Skeletal muscle cell (primary cell): ENCODE data around the gene P2RX2.

Experiments
- DNase-seq: peaks from one replicate; pipeline ENCODE4 v3.0.0-alpha.2; 2010; ENCODE audit warnings: low read depth
- H3K4me3 ChIP-seq: 2 replicates; pipeline ENCODE4 v1.5.1; 2011; ENCODE audit warnings: low read depth, mild to moderate bottlenecking, control low read depth, low read length, moderate library complexity

The P2RX2 gene

DNA sequence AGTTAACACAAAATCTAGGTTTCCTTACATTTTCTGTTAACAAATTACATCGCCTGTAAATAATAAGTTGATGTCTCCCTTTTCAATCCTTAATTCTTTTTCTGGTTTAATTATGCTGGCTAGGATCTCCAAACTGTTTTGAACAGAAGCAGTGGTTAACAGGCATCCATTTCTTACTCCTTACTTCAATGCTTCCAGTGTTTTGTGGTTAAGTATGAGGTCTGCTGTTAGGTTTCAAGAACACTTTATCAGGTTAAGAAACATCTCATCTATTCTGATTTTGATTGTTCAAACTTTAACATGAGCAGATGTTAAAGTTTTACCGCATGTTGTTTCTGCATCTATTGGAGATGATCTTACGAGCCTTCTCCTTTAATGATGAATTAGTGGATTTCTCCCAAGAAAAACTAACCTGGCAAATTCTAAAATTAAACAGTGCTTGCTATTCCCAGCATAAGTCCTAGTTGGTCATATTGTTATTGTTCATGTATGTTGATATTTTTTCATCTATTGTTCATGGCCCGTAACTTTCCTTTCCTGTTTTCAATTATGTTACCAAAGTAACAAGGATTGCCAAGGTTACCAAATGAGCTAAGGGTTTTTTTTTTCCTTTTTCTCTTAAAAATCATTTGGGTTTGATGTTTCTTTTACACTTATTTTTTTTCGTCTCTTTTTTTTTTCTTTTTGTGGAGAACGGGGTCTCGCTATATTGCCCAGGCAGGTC lies 35.2 kb downstream of the P2RX2 start:
- DNase-seq, result no peak
- no peak overlapping the region for H3K4me3 ChIP-seq

DNA sequence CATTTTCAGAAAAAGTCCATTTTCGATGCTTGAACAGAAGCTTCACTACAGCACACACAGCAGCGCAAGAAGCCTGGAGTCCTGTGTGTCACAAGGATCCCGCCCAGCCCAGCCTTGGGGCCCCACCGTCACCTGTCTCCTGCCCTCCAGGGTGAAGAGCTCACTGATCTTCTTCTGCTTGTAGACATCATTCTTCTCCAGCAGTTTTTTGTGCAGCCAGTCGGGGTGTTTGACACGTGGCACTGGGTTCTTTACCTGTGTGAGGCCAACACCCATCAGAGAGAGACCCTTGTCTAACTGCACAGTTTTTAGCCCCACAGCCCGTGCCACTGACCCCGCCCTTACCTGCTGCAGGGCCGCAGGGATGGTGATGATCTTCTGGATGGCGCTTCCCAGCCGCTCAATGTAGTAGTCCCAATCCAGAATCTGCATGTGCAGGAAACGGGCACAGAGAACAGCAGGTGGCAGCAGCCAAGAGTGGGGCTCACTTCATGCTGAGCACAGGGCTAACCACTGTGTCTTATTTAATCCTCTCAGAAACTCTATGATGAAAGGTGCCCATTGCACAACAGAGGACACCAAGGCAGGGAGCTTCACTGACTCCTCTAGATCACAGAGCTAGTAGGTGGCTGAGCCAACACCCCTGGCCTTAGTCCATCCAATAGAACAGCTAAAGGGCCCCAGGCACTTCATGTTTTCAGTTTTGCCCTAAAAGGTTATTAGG lies 38.6 kb downstream of the P2RX2 start:
- no peak for DNase-seq
- H3K4me3 ChIP-seq, result no peak overlapping the region

DNA sequence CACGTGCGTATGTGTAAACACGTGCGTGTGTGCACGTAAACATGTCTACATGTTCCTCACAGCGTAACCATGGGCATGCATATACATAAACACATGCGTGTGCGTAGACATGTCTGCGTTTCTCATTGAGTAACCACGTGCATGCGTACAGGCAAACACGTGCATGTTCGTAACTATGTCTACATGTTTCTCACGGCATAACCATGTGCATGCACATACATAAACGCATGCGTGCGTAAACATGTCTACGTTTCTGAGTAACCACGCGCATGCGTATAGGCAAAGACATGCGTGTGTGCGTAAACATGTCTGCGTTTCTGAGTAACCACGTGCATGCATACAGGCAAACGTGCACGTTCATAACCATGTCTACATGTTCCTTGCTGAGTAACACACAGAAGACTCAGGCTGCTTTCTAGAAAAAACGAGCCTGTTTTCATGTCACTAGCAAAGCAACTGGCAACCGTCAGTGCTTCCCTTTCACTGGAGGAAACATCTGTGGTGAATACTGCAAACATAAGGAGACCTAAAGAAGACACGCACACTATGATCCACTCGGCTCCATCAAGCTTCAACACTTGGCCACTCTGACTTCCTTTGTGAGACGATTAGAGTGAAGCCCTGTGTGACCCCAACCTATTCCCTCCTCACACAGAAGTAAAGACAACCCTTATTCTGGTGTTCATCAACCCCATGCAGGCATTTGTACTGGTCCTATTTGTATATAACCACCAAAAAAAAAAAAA lies 39.7 kb downstream of the P2RX2 start:
- H3K4me3 ChIP-seq, result no peak overlapping the region
- DNase-seq, result no peak

DNA sequence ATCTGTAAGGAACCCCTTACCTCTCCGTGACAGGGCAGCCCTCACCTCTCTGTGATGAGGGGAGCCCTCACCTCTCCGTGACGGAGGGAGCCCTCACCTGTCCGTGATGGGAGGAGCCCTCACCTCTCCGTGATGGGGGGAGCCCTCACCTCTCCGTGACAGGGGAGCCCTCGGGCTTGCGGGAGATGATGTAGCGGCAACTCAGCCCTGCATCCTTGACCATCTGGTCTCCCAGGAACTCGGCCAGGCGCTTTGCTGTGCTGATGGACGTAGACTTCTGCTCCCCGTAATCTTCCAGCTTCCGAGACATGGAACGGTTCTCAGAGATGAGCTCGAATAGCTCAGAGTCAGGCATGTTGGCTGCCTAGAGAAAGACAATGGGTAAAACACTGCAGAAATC lies 40.6 kb downstream of the P2RX2 start:
- no peak for DNase-seq
- H3K4me3 ChIP-seq, result no peak overlapping the region

DNA sequence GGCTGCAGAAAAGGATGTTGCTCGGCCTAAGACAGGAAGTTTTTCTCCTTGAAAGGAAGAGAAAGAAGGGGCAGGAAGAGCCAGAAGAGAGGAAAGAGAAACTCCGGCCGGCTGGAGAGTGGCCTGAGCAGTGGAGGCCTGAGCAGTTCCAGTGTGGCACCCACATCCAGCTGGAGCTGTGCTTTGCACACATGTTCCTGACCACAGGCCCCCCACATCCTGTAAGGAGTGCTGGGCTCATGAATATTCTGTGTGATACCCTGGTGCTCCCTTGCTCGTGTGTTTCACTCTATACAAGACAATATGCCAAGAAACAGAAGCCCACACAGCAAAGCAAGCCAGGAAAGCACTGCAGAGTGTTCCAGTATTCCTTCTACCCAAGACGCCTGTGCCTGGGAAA lies 41.5 kb downstream of the P2RX2 start:
- no peak for DNase-seq

DNA sequence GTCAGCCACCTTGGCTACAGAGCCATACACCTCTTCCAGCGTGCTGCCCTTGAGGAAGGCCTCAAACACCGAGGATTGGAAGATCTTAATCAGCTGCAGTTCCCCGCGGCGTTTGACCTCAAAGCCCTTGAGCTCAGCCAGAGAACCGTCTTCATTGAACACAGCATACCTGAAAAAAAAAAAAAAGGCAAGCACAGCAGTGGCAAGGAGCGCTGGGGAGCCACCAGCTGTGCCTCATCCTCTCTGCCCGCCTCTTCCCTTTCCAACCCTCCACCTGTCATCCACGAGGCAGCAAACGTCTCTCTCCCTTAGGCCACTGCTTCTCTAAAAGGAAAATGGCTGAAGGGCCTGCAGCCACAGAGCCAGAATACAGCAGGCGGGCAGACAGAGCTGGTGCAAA lies 42.4 kb downstream of the P2RX2 start:
- H3K4me3 ChIP-seq, result no peak overlapping the region
- no peak for DNase-seq

More for the DNA sequence above, 41.5 kb downstream of the P2RX2 start:
- no peak overlapping the region for H3K4me3 ChIP-seq

DNA sequence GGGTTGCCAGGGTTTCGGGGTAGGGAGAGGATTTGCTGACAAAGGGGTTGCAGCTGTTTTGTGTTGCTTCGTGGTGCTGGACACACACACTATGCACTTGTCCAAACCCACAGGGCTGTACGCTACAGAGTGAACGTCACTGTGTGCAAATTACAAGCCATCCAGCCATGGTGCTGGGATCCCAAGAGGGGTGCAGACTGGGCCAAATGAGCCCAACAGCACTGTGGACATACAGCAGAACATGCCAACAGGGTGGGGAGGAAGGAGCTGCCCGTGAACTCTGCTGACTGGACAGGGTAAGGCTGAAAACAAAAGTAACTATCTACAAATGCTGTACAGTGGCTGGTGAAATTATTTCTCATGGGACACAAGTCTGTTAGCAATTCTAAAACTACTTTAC lies 43.4 kb downstream of the P2RX2 start:
- DNase-seq, result no peak
- no peak overlapping the region for H3K4me3 ChIP-seq

DNA sequence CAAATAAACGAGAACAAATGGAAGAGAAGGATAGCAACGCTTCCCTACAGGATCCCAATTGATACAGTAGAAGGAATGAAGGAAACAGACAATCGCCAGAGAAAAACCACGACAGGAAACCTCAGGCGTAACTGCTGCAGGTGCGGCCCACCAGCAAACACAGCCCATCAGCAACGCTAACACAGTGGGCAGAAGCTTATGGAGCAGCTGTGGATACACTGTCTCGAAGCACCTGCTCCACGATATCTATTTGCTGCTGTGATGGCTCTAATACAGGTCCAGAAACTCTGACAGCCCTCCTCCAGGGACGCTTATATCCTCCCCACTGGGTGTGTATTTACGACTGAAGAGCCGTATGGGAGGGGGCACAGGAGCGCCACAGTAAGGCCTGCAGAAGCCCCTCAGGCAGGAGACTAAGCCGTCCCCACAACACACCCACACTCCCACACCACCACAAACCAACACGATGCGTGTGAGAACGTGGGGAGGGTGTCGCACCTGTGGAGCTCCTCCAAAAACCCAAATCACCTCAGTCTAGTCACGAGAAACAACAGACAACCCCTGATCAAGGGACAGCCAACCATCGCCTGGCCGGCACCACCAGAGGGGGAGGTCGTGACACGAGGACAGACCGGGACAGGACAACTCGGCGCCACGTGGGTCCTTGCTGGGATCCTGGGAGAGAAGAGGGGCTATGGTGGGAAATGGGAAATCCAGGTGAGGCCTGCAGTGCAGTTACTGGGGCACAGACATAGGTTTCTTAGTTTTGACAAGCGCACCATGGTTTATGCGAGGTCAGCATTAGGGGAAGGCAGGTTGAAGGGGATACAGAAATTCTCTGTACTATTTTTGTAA lies 44.6 kb downstream of the P2RX2 start:
- DNase-seq, result no peak
- H3K4me3 ChIP-seq, result no peak overlapping the region

DNA sequence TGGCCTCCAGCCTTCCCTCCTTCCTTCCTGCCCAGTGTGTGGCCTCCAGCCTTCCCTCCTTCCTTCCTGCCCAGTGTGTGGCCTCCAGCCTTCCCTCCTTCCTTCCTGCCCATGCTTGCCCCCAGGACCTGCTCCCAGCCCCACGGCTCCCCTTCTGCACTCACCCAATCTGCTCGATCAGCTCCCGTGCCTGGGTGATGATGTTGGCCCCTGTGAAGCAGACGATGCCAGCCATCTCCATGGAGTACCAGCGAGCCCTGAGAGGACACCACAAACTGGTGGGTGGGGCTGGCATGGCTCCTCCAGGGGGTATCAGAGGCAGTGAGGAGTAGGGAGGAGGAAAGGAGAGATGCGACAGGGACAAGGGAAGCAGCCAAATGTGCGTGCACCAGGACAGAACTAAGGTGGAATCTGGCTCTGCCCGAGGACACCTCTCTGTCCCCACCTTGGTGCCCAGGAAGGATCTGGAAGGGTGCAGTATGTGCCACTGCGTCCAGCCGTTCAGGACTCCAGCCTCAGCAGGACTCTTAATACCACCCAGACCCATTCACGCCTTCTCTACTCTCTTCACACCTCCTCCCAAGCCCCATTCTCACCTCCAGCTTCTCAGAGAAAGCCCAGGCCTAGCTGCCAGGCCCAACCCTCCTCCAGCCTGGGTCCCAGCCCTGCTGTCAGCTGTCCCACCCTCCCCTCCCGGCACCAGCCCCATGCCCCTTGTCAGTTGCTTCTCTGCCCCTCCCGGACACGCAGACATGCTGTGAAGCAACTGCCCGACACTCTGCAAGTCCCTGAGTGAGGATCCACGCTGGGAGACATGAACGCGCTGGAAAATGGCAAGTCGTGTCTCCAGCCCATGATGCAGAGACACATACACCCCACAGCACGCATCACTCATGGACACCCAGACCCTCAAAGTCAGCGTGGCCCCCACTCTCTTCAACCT lies 45.9 kb downstream of the P2RX2 start:
- no peak overlapping the region for H3K4me3 ChIP-seq
- no peak for DNase-seq

DNA sequence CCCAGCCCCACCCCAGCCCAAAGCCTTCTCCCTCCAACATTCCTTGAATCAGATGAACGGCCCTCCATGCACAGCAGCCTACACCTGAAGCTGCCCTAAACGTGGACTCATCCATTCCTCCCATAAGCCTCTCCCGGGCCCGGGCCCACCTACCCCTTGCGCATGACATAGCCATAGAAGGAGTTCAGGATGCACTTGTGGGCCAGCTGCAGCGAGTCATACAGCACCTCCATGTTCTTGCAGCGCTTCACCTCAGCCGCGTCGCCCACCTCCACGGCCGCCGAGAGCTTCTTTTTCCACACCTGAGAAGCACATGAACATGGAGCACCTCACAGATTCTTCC lies 46.5 kb downstream of the P2RX2 start:
- no peak for DNase-seq
- no peak overlapping the region for H3K4me3 ChIP-seq

DNA sequence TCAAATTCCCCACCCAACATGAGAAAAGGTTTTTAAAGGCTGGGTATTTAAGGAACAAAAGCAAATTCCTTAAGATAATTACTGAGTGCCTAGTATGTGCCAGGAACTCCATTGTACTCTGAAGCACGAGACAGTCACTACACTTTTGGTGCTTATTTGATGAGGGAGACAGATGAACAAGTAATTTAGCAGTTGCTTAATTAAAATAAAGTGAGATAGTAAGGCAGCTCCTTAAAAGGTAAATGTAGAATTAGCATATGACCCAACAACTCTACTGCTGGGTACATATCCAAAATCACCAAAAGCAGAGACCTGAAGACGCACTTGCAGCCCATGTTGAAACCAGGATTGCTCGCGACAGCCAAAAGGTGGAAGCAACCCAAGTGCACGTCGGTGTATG lies 47.2 kb downstream of the P2RX2 start:
- no peak for DNase-seq
- H3K4me3 ChIP-seq, result no peak overlapping the region

DNA sequence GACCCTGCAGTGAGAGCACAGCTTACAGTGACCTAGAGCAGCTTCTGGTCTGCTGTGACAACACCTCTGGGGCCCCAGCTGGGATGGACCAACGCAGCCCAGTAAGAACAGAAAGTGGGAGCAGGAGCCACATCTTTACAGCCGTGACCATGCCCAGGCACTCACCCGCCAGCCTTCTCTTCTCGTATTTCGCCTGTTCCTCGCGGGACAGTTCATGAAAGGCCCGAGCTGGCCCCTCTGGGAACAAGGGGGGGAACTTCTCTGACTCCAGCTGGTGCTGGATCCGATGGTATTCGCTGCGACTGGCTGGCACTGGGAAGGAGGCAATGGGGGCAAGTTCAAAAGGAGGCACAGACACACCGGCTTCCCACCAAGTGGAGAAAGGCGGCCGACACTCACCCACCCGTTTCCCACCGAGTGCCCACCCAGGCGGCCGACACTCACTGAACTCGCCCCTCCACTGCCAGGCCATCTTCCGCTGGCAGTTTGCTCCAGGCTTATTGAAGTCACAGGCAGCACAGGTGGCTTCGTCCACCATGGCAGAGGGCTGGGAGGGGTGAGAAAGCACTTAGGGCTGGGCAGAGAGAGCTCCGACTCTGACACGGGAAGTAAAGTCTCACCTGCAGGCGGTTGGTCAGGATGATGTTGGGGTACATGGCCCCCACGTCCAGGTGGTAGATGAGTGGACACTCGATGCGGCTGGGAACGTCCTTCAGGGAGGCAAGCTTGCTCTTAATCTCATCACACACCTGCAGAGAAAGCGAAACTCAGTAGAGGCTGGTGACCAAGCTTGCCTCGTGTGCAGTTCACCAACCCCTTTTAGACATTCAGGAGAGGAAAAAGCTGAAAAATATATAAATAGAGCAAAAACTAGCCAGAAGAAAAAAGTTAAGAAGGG lies 49.9 kb downstream of the P2RX2 start:
- H3K4me3 ChIP-seq, result no peak overlapping the region
- no peak for DNase-seq

DNA sequence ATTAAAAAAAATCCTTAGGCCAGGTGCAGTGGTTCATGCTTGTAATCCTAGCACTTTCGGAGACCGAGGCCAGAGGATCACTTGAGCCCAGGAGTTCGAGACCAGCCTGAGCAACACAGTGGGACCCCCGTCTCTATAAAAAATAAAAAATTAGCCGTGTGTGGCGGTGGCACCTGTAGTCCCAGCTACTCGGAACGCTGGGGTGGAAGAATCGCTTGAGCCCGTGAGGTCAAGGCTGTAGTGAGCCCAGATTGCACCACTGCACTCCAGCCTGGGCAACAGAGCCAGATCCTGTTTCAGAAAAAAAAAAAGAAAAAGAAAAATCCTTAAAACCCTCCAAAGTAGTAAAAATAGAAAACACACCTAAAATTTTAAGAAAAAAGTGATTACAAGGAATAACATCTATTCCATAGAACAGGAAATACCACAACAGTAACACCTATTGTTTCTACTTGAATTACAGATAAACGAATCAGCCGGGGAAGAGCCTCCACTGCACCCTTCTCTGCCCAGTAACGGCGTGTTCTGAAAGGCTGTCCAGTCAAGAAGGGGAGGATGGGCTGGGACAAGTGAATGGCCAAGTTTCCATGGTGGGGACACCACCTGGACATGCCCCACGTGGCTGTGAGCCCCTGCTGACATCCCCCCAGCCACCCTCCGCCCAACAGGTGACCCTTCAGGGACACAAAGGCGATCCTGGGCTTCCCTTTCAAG lies 50.7 kb downstream of the P2RX2 start:
- DNase-seq, result no peak
- H3K4me3 ChIP-seq, result no peak overlapping the region
